ENCODE data around the gene TAS2R7. TPM values are rescaled to one million over a fixed set of nuclear protein-coding genes. Genes with fewer than 3 reads are reported as not detected.

Gene TAS2R7, protein sequence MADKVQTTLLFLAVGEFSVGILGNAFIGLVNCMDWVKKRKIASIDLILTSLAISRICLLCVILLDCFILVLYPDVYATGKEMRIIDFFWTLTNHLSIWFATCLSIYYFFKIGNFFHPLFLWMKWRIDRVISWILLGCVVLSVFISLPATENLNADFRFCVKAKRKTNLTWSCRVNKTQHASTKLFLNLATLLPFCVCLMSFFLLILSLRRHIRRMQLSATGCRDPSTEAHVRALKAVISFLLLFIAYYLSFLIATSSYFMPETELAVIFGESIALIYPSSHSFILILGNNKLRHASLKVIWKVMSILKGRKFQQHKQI
- total RNA-seq = not detected

DNA sequence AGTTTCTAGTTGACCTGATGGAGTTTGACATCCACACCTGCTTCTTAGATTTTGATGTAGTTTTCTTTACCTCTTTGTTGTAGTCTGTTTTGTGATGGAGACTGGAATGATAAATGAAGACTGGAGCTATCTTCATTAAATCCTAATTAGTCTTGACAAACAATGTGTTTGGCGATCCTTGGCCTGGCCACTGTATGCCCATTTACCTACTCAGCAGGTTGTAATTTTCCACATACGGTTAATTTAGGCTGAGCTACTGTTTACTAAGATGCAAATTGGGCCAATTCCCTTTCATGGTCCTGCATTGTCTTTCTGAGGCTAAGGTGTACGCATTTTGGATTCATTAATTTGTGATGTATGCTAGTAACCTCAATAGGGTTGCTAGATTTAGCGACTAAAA lies at the start of gene TAS2R7:
Gene TAS2R7 (minus strand): TSS at position 41 of the 400 bp plus-strand sequence. CDS start 57 bp downstream, outside the sequence.
- Mint-ChIP-seq H3K36me3 (ENCODE audit: low read depth) (no peaks in the 10 kb centered on the region), H3K27ac (no peak within 1 kb of the TSS), H3K4me3 (no peak within 1 kb of the TSS), H3K9me3 (no peaks in the 10 kb centered on the region), H3K27me3 (ENCODE audit: low read depth) (peaks cover 16% of the 10 kb centered on the region), H3K4me1 (ENCODE audit: low read depth) (no peaks in the 10 kb centered on the region)
- CTCF ChIA-PET = no interaction called here
- DNase-seq = no peak
- intact Hi-C loops (cut with micrococcal nuclease) = no loop called here

DNA sequence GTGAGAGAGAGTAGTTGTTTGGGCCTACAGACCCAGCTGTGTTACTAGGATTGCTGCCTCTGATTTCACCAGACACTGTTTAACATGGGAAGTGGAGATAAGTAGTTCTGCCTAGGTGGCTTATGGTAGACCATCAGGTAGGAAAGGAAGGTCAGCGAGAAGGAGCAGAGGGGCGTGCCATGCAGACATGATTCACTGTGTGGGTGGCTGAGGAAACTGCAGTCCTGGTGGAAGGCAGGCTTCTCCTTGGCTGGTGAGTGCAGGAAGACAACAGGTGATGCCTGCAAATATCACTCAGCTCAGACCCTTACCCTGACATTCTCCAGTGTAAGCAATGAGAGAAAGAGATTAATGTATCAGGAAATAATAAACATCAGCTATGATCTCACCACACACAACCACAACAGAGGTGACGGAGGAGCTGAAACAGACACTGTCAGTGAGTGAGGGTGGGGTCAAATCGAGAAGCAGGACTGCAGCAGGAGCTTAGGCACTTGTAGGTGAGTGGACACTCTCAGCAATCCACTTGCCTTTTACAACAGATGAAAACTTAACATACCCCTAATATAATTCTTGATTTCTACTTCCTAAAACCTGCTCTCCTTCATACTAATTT lies 48.9 kb upstream of the TAS2R7 start:
- no peak for DNase-seq
- H3K4me1 Mint-ChIP-seq (ENCODE audit: low read depth) = peaks cover 24% of the 10 kb centered on the region
- CTCF ChIA-PET = interaction anchor here (0.6 kb wide), 1 partner anchor 348 kb away, joined by 3 read pairs; no protein-coding TSS in a partner anchor
- intact Hi-C loops (cut with micrococcal nuclease) = no loop called here
- peaks cover 9% of the 10 kb centered on the region for H3K9me3 Mint-ChIP-seq
- no peak overlapping the region for H3K4me3 Mint-ChIP-seq
- H3K27me3 Mint-ChIP-seq (ENCODE audit: low read depth) = no peaks in the 10 kb centered on the region
- no peak overlapping the region for H3K27ac Mint-ChIP-seq
- H3K36me3 Mint-ChIP-seq (ENCODE audit: low read depth) = peaks cover 19% of the 10 kb centered on the region

DNA sequence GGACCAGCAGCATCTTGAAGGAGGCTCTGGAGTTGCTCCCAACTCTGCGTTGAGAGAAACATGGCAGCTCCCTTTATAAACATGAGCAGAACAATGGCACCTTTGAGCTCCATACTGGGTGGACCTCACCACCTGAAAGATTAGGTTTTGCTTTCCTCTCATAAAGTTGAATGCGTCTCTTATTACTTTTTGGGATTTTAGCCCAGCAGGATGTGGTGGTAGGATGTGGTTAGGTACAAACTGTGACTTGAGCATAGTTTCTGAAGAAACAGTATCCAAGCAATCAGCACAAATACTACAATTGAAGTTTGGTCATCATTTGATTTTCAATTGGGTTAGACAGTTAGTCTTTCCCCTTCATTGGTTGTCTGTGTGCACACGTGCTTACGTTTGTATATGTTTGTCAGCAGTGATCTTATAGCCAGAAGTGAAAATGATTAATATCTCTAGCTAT lies 47.0 kb upstream of the TAS2R7 start, which contains the start of gene PRR4:
Gene PRR4 (minus strand): TSS at position 51 of the 454 bp plus-strand sequence. CDS start 38 bp downstream, at position 13.
- no peaks in the 10 kb centered on the region for H3K27me3 Mint-ChIP-seq (ENCODE audit: low read depth)
- H3K4me1 Mint-ChIP-seq (ENCODE audit: low read depth) = peaks cover 24% of the 10 kb centered on the region
- peak; percentile 26 for DNase-seq
- peaks cover 12% of the 10 kb centered on the region for H3K36me3 Mint-ChIP-seq (ENCODE audit: low read depth)
- H3K27ac Mint-ChIP-seq = no peak within 1 kb of the TSS
- H3K4me3 Mint-ChIP-seq = no peak within 1 kb of the TSS
- no peaks in the 10 kb centered on the region for H3K9me3 Mint-ChIP-seq
- CTCF ChIA-PET = no interaction called here
- intact Hi-C loops (cut with micrococcal nuclease) = no loop called here

DNA sequence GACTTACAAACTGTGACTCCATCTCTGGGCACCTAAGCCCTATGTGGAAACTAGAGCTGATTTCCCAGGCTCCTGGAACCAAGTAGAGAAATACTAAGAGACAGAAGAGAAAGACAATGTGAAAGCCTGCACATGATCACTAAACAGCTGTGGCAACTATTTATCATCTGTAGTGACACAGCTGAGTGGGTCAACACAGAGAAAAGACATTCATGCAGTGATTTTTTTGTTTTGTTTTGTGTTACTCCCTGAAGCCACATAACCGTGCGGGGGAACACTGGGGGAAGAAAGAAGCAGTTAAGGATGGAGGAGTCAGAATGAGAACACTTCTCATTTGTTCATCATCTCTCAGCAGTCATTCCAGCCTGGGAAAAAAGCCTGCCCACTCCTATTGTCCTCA lies 45.3 kb upstream of the TAS2R7 start:
- H3K4me1 Mint-ChIP-seq (ENCODE audit: low read depth) = peaks cover 24% of the 10 kb centered on the region
- H3K9me3 Mint-ChIP-seq = no peaks in the 10 kb centered on the region
- intact Hi-C loops (cut with micrococcal nuclease) = no loop called here
- no peak overlapping the region for H3K4me3 Mint-ChIP-seq
- H3K36me3 Mint-ChIP-seq (ENCODE audit: low read depth) = peaks cover 12% of the 10 kb centered on the region
- no peaks in the 10 kb centered on the region for H3K27me3 Mint-ChIP-seq (ENCODE audit: low read depth)
- no peak for DNase-seq
- H3K27ac Mint-ChIP-seq = no peak overlapping the region
- CTCF ChIA-PET = no interaction called here

DNA sequence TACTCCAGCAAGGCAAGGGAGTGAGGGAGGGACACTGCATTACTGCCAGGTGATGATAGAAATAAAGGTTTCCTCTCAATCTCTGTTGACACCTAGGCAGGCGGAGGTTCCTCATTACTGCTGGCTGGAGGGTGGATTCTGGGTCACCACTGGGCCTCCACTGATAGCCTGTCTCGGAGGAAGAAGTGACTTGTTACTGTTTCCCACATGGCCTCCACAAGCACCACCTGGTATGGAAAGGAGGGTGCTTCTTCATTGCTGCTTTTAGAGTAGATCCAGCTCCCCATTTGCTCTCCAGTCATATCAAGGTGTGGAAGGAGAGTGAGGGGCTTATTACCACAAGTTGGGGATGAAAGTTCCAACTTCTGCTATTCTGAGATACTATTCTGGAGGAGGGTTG lies 40.4 kb upstream of the TAS2R7 start:
- intact Hi-C loops (cut with micrococcal nuclease) = no loop called here
- peaks cover 2% of the 10 kb centered on the region for H3K9me3 Mint-ChIP-seq
- H3K4me3 Mint-ChIP-seq = no peak overlapping the region
- CTCF ChIA-PET = no interaction called here
- H3K4me1 Mint-ChIP-seq (ENCODE audit: low read depth) = no peaks in the 10 kb centered on the region
- H3K27ac Mint-ChIP-seq = no peak overlapping the region
- H3K36me3 Mint-ChIP-seq (ENCODE audit: low read depth) = peaks cover 15% of the 10 kb centered on the region
- no peaks in the 10 kb centered on the region for H3K27me3 Mint-ChIP-seq (ENCODE audit: low read depth)
- no peak for DNase-seq

DNA sequence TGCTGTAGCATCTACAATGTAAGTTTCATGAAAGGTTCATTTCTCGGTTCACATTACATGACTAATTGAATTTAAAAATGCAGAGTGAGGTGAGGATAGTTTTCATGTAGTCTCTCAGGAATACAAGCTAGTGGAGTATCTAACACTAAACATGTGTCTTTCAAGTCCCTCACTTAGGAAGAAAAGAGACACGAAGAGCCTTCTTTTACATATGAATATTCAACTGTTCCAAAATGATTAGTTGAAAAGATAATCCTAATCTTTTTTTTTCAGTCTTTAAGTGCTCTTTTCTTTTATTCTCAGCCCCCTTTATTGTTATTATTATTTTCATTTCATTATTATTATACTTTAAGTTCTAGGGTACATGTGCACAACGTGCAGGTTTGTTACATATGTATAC lies 36.0 kb upstream of the TAS2R7 start:
- Mint-ChIP-seq H3K27ac (no peak overlapping the region), H3K27me3 (ENCODE audit: low read depth) (no peaks in the 10 kb centered on the region), H3K4me3 (no peak overlapping the region), H3K36me3 (ENCODE audit: low read depth) (peaks cover 7% of the 10 kb centered on the region), H3K9me3 (peaks cover 7% of the 10 kb centered on the region), H3K4me1 (ENCODE audit: low read depth) (no peaks in the 10 kb centered on the region)
- intact Hi-C loops (cut with micrococcal nuclease) = no loop called here
- DNase-seq = no peak
- CTCF ChIA-PET = no interaction called here

DNA sequence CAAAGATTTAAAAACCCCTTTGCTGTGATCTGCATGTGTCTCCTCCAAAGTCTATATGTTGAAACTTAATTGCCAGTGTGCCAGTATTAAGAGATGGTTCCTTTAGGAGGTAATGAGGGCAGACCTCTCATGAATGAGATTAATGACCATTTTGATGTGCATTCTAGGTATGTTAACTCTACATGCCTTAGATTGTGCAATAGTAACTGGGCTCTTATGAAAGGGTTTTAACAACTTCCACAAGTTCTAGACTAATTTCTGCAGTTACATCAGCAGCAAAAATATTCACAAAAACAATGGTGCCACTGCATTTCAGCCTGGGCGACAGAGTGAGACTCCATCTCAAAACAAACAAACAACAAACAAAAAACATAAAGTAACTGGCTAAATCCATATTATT lies 27.6 kb upstream of the TAS2R7 start:
- intact Hi-C loops (cut with micrococcal nuclease) = no loop called here
- no peak for DNase-seq
- no peaks in the 10 kb centered on the region for H3K4me1 Mint-ChIP-seq (ENCODE audit: low read depth)
- no peaks in the 10 kb centered on the region for H3K27me3 Mint-ChIP-seq (ENCODE audit: low read depth)
- no peaks in the 10 kb centered on the region for H3K9me3 Mint-ChIP-seq
- no peaks in the 10 kb centered on the region for H3K36me3 Mint-ChIP-seq (ENCODE audit: low read depth)
- CTCF ChIA-PET = no interaction called here
- H3K27ac Mint-ChIP-seq = no peak overlapping the region
- no peak overlapping the region for H3K4me3 Mint-ChIP-seq

DNA sequence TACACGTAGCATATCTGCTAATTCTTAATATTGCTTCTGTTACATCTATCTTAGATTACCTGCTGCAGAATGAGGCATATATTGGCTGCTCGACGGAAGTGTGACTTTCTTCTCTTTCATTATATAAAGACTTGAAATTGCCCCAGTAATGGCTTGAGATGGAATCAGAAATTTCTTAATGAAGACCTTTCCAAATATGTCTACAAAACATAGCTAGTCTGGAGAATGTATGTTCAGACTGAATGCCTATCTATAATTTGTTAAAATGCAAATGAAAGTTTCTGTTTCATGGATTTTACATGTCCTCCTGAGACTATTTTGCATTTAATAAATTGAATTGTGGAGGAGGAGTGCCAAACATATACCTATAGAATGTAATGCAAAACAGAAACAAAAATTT lies 23.8 kb upstream of the TAS2R7 start, which contains the start of gene TAS2R10:
Gene TAS2R10 (minus strand): TSS at position 101 of the 400 bp plus-strand sequence. CDS start 89 bp downstream, at position 12.
- Mint-ChIP-seq H3K27ac (no peak within 1 kb of the TSS), H3K27me3 (ENCODE audit: low read depth) (no peaks in the 10 kb centered on the region), H3K9me3 (no peaks in the 10 kb centered on the region), H3K36me3 (ENCODE audit: low read depth) (no peaks in the 10 kb centered on the region), H3K4me3 (no peak within 1 kb of the TSS), H3K4me1 (ENCODE audit: low read depth) (no peaks in the 10 kb centered on the region)
- DNase-seq = no peak
- CTCF ChIA-PET = interaction anchor here (0.6 kb wide), 1 partner anchor 30 kb away, joined by 3 read pairs; no protein-coding TSS in a partner anchor
- intact Hi-C loops (cut with micrococcal nuclease) = no loop called here

DNA sequence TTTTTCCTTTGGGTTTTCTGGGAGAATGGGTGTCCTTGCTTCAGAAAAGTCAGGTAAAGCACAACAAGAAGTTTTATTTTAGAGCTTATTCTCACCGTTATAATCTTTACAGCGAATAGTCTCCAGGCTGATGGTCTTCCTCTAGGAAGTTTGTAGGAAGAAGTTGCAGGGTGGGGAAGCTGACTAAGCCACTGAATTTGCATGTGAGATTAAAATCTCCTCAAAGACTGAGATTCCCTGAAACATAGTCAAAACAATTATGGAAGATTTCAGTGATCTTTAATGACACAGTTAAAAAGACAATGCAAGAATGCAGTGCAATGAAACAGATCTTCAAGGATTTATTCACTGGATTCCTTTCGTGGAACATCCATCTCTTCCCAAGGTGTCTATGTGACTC lies 22.5 kb upstream of the TAS2R7 start:
- DNase-seq = no peak
- H3K4me3 Mint-ChIP-seq = no peak overlapping the region
- no peaks in the 10 kb centered on the region for H3K36me3 Mint-ChIP-seq (ENCODE audit: low read depth)
- no peaks in the 10 kb centered on the region for H3K9me3 Mint-ChIP-seq
- intact Hi-C loops (cut with micrococcal nuclease) = no loop called here
- CTCF ChIA-PET = no interaction called here
- H3K4me1 Mint-ChIP-seq (ENCODE audit: low read depth) = no peaks in the 10 kb centered on the region
- H3K27me3 Mint-ChIP-seq (ENCODE audit: low read depth) = no peaks in the 10 kb centered on the region
- H3K27ac Mint-ChIP-seq = no peak overlapping the region

DNA sequence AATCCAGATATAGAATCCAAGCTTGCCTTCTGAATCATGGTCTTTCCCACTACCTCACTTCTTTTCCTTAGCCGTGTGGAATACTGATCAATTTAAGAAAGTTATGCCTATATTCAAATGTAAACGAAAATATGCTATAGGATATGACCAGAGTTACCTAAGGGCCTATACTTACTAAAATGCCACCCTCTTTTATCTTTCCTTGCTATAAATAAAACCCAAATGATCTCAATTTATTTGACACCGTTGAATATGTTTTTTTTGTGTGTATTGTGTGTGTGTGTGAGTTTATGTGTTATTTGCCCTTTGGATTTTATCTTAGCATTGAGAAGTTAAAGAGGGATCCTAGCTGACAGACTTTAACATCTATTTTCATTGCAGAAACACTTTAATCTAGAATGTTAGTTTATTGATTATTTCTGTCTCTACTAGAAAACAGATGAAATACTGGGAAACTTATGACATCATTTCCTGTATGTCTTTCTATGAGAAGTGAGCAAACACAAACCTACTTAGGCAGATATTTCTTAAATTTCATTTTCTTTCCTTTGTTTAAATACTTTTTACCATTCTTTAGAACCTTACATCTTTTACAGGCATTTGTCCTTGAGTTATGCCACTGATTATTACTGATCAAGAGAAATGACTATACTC lies 9.6 kb upstream of the TAS2R7 start:
- Mint-ChIP-seq H3K4me3 (no peak overlapping the region), H3K27me3 (ENCODE audit: low read depth) (peaks cover 14% of the 10 kb centered on the region), H3K9me3 (no peaks in the 10 kb centered on the region), H3K27ac (no peak overlapping the region), H3K36me3 (ENCODE audit: low read depth) (no peaks in the 10 kb centered on the region), H3K4me1 (ENCODE audit: low read depth) (no peaks in the 10 kb centered on the region)
- intact Hi-C loops (cut with micrococcal nuclease) = no loop called here
- CTCF ChIA-PET = no interaction called here
- no peak for DNase-seq

DNA sequence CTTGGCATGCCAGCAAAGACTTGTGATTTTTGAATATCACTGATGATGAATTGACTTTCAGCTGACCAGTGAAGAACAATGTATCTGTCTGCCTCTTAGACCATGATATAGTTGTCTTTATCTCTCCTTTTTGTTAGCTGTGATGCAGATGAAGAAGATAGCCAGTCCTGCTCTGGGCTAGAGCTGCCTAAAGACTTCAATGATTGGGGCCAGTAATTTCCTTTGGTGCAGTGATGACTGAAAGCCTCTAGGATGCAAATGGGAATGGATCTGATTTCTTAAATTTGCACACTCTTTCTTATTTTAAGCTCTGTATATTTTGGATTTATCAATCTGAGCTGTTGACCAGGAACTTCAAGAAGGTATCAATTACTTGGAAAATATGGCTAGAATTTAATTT lies 7.6 kb upstream of the TAS2R7 start, which contains the start of gene TAS2R9:
Gene TAS2R9 (minus strand): TSS at position 101 of the 400 bp plus-strand sequence. CDS start 93 bp downstream, at position 8.
- intact Hi-C loops (cut with micrococcal nuclease) = no loop called here
- Mint-ChIP-seq H3K27me3 (ENCODE audit: low read depth) (peaks cover 16% of the 10 kb centered on the region), H3K4me1 (ENCODE audit: low read depth) (no peaks in the 10 kb centered on the region), H3K4me3 (no peak within 1 kb of the TSS), H3K9me3 (no peaks in the 10 kb centered on the region), H3K36me3 (ENCODE audit: low read depth) (no peaks in the 10 kb centered on the region), H3K27ac (no peak within 1 kb of the TSS)
- DNase-seq = no peak
- CTCF ChIA-PET = interaction anchor here (0.6 kb wide), 1 partner anchor 55 kb away, joined by 3 read pairs; no protein-coding TSS in a partner anchor

DNA sequence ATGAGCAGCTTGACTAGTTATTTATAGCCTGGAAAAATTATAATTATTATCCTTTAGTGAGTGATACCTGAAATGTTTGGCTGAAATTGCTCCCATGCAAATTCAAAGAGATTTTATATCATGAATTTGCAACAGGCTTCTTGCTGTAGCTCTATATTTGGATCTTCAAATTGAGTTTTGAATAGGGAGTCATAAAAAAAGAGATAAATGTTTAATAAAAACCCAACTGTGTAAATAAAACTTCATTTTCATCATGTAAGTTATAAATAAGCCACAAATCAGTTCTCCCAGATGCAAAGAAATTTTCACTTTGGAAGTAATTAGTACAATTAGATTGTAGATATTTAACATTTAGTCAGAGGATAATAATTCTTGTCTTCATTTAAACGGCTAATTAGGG lies 4.8 kb upstream of the TAS2R7 start, which contains the start of gene TAS2R8:
Gene TAS2R8 (minus strand): TSS at position 101 of the 400 bp plus-strand sequence. CDS start 306 bp downstream, outside the sequence.
- no peak within 1 kb of the TSS for H3K4me3 Mint-ChIP-seq
- no peak within 1 kb of the TSS for H3K27ac Mint-ChIP-seq
- DNase-seq = no peak
- intact Hi-C loops (cut with micrococcal nuclease) = no loop called here
- no peaks in the 10 kb centered on the region for H3K9me3 Mint-ChIP-seq
- no peaks in the 10 kb centered on the region for H3K36me3 Mint-ChIP-seq (ENCODE audit: low read depth)
- CTCF ChIA-PET = no interaction called here
- peaks cover 23% of the 10 kb centered on the region for H3K27me3 Mint-ChIP-seq (ENCODE audit: low read depth)
- H3K4me1 Mint-ChIP-seq (ENCODE audit: low read depth) = no peaks in the 10 kb centered on the region

Measured in activated naive CD4-positive, alpha-beta T cell treated with anti-CD3 and anti-CD28 coated beads for 36 hours (primary cell).